Measurements from ENCODE around the gene PACSIN2. TPM values are rescaled to one million over a fixed set of nuclear protein-coding genes. Genes with fewer than 3 reads are reported as not detected.

PACSIN2 gene
- total RNA-seq, 1 experiment from 2014 or later: 70.5 TPM

GRCh38 chr22:42931421-42932196, 83.3 kb downstream of the PACSIN2 start:
- no peak for DNase-seq (ENCODE audit: low spot score)
- TF ChIP-seq RELA (CRISPR knock-in tag; IDR thresholded peaks at IDR 0.05; ENCODE audit: borderline replicate concordance) (no peak), ZNF416 (CRISPR knock-in tag; IDR thresholded peaks at IDR 0.05) (no peak), GRHL2 (CRISPR knock-in tag; IDR thresholded peaks at IDR 0.05; ENCODE audit: insufficient replicate concordance, severe bottlenecking) (no peak), NFATC4 (CRISPR knock-in tag; IDR thresholded peaks at IDR 0.05) (no peak), CTCF (IDR thresholded peaks at IDR 0.05) (no peak), CDX4 (CRISPR knock-in tag; IDR thresholded peaks at IDR 0.05; ENCODE audit: borderline replicate concordance) (no peak), ZNF281 (CRISPR knock-in tag; IDR thresholded peaks at IDR 0.05) (no peak), JUN (CRISPR knock-in tag; IDR thresholded peaks at IDR 0.05) (no peak), GABPB1 (CRISPR knock-in tag; IDR thresholded peaks at IDR 0.05) (no peak), FOXP1 (CRISPR knock-in tag; IDR thresholded peaks at IDR 0.05; ENCODE audit: borderline replicate concordance) (no peak), NR1H2 (CRISPR knock-in tag; IDR thresholded peaks at IDR 0.05) (no peak), PRDM15 (CRISPR knock-in tag; IDR thresholded peaks at IDR 0.05) (no peak), IRF1 (CRISPR knock-in tag; IDR thresholded peaks at IDR 0.05) (no peak), SMAD3 (CRISPR knock-in tag; IDR thresholded peaks at IDR 0.05; ENCODE audit: borderline replicate concordance) (no peak), SMAD4 (CRISPR knock-in tag; IDR thresholded peaks at IDR 0.05) (no peak), ZNF396 (CRISPR knock-in tag; IDR thresholded peaks at IDR 0.05; ENCODE audit: borderline replicate concordance) (no peak), ZNF232 (CRISPR knock-in tag; IDR thresholded peaks at IDR 0.05) (no peak), OVOL2 (CRISPR knock-in tag; IDR thresholded peaks at IDR 0.05; ENCODE audit: borderline replicate concordance) (no peak), ATF6 (CRISPR knock-in tag; IDR thresholded peaks at IDR 0.05) (no peak), ATF2 (CRISPR knock-in tag; IDR thresholded peaks at IDR 0.05; ENCODE audit: borderline replicate concordance, low read depth) (no peak)
- H3K27me3 Mint-ChIP-seq (ENCODE audit: low read depth): no peaks in the 10 kb centered on the region
- no peaks in the 10 kb centered on the region for H3K36me3 Mint-ChIP-seq
- no peak for ATAC-seq
- CTCF ChIA-PET: interaction anchor here (1.0 to 2.3 kb wide), 4 partner anchors 11 to 121 kb away, joined by 3 to 5 read pairs (median 3); no protein-coding TSS in a partner anchor
- POLR2A ChIA-PET: interaction anchor here (0.6 to 1.1 kb wide), 2 partner anchors 16 to 334 kb away, joined by 3 to 5 read pairs; no protein-coding TSS in a partner anchor
- H3K9me3 Mint-ChIP-seq: no peaks in the 10 kb centered on the region
- H3K4me3 Mint-ChIP-seq: no peak overlapping the region
- H3K4me1 Mint-ChIP-seq: peaks cover 27% of the 10 kb centered on the region
- peak overlapping the region; percentile 44 for H3K27ac Mint-ChIP-seq
